Activated CD8-positive, alpha-beta memory T cell treated with anti-CD3 and anti-CD28 coated beads, Interleukin-2, amount 50 U/mL, for 48 hours (primary cell): ENCODE results near the gene WWTR1.

Experiments
- DNase-seq: peaks from one replicate; pipeline ENCODE4 v3.0.0-alpha.2; 2020

WWTR1 gene

GRCh38 chr3:149657926-149658743, at the start of gene WWTR1:
WWTR1 (minus strand) TSS chr3:149658025; CDS start chr3:149657306, 719 bp downstream.
- peak; percentile 70 for DNase-seq

- DNase-seq, result no peak
Observed at GRCh38 chr3:149706905-149707304, 49.1 kb upstream of the WWTR1 start.

GRCh38 chr3:149705416-149705815, 47.6 kb upstream of the WWTR1 start:
- no peak for DNase-seq

DNA sequence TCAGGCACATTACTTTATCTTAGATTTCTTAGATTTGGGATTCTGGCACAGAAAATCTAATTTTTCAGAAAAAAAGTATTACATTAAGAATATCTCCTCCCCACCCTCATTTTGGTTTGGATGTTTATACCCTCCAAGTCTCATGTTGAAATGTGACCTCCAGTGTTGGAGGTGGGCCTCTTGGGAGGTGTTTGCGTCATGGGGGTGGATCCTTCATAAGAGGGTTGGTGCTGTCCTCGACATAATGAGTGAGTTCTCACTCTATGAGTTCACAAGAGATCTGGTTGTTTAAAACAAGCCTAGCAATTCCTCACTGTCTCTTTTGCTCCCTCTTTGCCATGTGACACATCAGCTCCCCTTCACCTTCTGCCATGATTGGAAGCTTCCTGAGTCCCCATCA, 45.6 kb upstream of the WWTR1 start:
- DNase-seq, result no peak

DNA sequence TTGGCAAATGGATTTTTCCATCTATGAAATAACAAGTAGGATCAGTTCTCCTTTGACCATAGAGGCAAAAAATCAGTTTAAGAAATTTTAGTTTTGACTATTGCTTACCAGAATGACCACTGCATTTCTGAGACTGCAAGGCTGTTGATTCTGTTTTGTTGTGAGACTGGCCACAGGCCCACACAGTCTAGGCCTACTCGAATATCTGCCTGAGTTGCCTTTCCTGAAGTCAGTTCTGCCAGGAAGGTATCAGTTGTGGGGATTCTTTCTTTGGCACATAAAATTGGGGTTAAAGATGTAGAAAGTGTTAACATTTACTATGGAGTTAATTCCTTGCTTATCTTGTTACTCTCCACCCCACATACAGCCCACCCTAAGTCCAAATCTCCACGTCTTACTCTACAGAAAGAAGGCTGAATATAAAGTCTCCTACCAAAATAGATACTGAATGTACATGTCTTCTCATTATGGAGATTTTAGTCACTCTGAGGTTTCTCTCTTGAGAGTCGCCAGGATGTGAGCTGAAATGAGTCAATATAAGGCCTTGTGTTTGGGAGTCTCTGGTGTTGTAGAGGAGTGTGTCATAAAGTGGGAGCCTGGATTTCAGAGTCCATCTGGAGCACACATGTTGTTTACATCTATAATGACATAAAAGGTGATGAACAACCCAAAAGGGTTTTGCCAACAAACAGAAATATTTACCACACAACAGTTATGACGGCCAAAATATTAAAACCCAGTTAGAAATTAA, 45.0 kb upstream of the WWTR1 start:
- no peak for DNase-seq

DNA sequence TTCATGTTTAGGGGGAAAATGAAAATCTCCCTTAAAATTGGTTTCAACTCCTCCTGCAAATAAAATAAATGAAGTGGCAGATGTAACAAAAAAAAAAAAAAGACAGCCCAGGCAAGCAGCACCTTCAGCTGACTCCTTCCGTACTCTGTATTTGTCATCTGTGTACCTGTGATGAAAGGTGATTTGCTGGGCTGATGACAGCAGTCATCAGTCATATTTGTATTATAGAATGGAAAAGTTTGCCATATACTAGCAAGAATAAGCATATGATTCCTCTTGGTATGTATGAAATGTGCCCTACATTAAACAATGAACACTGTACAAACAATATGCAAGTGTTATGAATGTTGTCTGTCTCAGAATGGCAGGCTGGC, 44.1 kb upstream of the WWTR1 start:
- no peak for DNase-seq

DNA sequence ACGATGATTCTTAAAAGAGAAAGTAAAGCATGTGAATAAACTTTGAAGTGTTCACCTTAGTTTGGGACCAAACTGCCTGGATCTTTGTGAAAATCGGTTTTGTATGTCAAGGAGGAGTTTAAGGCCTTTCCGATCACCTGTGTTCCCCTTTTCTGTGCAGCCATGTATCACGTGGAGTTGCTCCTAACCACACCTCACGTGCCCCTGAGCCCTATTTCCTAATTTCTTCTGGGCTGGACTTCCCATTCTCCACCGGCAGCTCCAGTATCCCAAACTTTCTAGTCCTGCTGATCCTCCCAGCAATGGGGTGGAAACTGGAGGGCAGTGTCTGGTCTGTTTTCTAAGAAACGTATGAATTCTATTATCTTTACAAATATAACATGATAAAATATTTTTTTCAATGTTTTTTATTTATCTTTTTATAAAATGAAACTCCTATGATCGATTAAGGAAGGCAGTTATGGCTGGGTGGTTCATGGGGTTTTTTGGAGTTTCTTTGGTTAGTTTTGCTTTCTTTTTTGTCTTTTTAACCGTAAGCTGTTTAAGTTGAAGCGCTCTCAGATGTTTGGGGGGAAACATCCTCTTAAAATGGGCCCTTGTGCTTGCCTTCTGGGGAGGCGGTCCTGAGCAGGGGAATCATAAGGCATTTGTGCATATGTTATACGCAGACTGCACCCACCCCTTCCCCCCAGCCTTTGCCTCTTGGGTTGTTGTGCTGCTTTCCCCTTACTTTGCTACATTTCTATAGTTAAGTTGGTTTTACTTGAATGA, 43.6 kb upstream of the WWTR1 start:
- DNase-seq, result peak; percentile 63

- DNase-seq, result no peak
Observed at GRCh38 chr3:149688122-149688757, 30.4 kb upstream of the WWTR1 start.

- DNase-seq, result no peak
Observed at GRCh38 chr3:149686996-149687395, 29.2 kb upstream of the WWTR1 start.

DNA sequence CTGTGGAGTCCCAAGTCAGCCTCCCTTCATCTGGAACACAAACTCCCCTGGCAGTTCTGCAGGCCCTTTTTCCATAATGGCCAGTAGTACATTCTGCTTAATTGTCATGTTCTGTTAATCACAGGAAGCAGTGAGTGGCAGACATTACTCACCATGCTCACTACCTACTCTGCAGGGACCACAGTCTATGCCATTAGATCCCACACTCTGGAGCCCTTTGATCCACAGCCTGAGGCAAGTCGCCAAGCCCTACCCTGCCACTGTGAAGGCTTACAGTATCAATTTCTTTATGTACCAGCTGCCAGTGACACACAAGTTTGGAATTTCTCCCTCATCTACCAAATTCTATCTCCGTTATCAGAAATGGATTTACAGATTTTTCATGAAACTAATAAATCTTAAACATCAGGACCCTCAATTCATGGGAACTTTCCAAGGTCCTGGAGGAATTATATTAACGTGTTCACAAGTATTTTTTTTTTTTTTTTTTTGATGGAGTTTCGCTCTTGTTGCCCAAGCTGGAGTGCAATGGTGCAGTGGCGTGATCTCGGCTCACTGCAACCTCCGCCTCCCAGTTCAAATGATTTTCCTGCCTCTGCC, 20.6 kb upstream of the WWTR1 start:
- DNase-seq, result no peak

DNA sequence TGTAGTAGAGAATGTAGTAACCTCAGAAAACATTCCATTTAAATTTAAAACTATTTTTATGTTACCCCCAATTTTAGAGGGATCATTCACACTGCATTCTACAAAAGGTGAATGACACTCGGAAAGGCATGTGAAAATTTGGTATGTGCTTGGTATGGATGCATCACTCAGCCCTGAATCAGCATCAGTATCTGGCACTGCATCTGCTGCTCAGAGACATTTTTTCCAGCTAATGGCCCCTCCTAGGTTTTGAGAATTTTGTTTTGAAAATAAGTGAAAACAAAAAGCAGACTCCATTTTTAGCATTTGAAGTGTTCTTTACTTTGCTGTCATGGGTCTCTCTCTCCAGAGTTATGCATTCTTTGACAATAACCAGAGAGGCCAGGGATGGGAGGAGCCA, 15.6 kb upstream of the WWTR1 start:
- DNase-seq, result no peak

DNA sequence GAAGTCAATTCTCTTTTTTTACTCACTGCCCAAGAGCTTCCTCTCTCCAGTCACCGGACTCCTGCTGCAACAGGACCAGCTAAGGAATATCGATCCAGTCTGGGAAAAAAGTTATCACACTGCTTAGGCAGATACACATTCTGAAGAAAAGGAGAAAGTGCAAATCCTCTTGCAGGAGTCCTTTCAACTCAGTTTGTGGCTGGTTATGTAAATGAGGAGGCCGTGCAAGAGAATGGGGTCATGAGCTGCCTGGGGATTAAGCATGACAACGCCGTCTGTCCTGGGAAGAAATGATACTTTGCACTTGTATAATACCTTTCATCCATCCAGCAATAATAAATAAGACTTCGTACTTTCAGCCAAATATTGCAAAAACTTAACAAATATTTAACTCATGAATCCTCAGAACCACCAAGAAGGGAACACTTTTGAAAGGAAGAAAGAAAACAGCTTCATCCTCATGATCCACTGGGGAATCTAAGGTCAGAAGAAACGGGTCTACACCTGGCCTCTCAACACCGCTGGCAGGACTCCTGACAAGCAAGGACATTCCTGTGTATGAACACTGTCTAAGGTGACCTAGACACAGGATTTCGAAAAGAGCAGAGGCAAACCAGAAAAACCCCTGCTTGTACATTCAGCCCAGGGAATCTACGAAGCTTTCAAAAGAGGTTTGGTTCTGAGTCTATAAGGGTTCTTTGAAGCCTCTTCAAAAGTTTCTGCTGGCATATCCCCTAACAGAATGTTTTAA, 13.1 kb upstream of the WWTR1 start:
- no peak for DNase-seq

- DNase-seq, result no peak
Observed at GRCh38 chr3:149667576-149667975, 9.8 kb upstream of the WWTR1 start.

DNA sequence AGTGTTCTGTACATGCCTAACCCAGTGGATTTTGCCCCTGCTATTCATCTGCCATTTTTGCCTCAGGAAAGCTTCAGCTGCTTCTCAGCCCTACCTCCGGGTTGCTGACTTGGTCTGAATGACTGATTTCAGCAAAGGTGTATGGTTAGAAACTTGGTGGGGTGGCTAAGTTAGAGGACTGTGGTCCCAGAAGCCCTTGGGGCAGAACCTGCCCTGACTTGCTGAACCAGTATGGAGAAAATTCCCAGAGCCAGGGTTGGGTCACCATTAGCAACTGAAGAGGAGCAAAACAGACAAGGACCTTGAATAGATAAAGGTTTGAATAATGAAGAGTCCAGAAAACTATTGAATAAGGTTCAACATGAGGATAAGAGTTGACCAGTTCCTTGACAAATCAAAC, 6.1 kb upstream of the WWTR1 start:
- no peak for DNase-seq

- no peak for DNase-seq
Observed at GRCh38 chr3:149662240-149662887, 4.5 kb upstream of the WWTR1 start.

DNA sequence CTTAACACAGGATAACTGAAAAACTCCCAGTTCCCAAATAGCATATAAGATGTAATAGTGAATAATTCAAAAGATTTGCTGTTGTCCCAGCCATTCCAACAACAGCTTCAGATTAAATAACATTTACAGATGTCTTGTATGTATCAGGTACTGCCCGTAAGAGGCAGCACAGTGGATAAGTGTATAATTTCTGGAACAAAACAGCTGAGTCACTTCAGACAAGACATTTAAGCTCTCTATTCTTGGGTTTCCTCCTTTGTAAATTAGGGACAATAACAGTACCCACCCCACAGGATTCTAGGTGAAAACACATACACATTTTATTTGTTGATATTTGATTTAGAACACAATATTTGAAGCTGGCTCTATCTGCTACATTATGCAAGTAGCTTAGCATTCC, 2.6 kb upstream of the WWTR1 start:
- no peak for DNase-seq

DNA sequence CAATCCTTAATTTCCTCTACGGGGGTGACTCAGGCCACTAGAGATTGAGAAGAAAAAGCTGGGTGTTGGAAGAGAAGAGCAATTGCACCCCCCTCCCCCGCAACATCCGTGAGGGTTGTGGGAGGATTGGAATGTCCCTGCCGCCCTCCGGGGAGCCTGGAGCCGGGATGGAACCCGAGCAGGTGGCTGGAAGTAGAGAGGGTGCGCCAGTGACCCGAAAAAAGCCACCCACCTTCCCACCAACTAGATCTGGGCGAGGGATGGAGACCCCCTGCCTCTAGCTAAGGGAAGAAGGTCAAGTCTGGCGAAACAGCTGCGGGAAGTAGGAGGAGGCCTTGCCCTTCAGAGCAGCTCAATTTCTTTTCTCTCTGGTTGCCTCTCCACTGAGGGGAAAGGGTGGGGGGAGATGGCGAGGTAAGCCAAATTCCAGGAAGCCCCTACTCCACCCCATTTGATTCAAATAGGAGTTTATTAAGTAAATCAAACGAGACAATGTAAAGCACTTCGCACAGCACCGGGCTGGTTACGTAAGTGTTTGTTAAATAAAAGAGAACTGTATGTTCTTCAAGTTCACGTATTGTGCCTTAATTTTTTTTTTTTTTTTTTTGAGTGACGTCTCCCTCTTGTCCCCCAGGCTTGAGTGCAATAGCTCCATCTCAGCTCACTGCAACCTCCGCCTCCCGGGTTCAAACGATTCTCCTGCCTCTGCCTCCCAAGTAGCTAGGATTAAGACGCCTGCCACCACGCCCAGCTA, 1.1 kb upstream of the WWTR1 start:
- DNase-seq, result no peak

- no peak for DNase-seq
Observed at GRCh38 chr3:149657321-149657925, 402 bp downstream of the WWTR1 start.

- no peak for DNase-seq
Observed at GRCh38 chr3:149655826-149656574, 1.8 kb downstream of the WWTR1 start.
